ENCODE data around the gene ADM. TPM values are rescaled to one million over a fixed set of nuclear protein-coding genes. Genes with fewer than 3 reads are reported as not detected.
A peak's percentile ranks its signal among the peaks of the same experiment; 100 is the strongest.

The ADM gene
- total RNA-seq, 4 donors from 2014 or later = 57.3 to 152 (median 105) TPM

DNA sequence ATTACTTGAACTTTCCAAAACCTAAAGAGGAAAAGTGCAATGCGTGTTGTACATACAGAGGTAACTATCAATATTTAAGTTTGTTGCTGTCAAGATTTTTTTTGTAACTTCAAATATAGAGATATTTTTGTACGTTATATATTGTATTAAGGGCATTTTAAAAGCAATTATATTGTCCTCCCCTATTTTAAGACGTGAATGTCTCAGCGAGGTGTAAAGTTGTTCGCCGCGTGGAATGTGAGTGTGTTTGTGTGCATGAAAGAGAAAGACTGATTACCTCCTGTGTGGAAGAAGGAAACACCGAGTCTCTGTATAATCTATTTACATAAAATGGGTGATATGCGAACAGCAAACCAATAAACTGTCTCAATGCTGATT, 2.1 kb downstream of the ADM start:
- TF ChIP-seq POLR2A (IDR thresholded peaks at IDR 0.05; ENCODE audit: low read depth) = no peak
- no peak for TF ChIP-seq EP300 (IDR thresholded peaks at IDR 0.05)
- TF ChIP-seq CTCF (IDR thresholded peaks at IDR 0.05) = no peak
- TF ChIP-seq POLR2AphosphoS5 (IDR thresholded peaks at IDR 0.05) = no peak

DNA sequence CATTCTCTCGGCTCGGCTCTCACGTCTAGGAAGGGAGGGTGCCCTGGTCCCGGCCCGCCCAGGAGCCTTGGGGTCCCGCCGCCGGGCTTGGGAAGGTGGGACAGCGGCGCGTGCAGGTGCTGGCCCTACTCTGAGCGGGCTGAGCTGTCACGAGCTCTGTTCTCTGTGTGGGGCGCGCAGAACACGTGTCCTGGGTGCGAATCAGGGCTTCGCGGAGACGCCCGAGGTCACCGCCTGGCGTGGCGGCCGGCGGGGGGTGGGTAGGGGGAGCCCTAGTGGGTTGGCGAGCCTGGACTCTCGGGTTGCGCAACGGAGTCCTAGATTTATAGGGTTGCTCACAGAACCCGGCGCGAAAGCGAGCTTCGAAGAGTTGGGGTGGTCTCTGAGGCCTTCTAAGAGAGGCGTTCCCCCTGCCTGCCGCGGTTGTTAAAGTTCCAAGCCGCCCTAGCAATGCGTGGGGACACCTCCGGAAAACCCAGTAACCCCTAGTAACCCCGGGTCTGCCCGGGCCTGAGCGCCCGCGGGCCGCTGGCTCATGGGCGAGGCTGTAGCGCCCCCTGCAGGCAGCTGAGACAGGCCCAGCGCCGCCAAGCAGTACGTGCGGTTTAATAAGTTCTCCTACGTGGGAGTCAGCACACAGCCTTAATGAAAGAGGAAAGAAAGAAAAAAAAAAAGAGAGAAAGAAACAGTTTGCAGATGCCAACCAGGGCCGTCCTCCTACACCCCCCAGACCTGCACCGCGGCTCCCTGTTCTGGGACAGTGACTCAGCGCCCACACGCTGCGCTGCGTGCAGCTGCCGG, 2.7 kb downstream of the ADM start:
- H3K27me3 ChIP-seq = peaks cover 0 to 5% (median 0%) of the 10 kb centered on the region in 4 donors
- peaks cover 46 to 77% (median 63%) of the 10 kb centered on the region in 4 donors for H3K4me1 ChIP-seq
- intact Hi-C loops (cut with DNase I) = loop anchor here (2.0 to 10.0 kb wide), 4 partner anchors 99 to 550 kb away; no protein-coding TSS in a partner anchor
- H3K4me3 ChIP-seq = peak overlapping the region; percentile 64 to 85 (median 81)
- DNase-seq (ENCODE audit: extremely low spot score) = peak; percentile 94
- TF ChIP-seq POLR2AphosphoS5 (IDR thresholded peaks at IDR 0.05) = peak; percentile 28 to 73
- TF ChIP-seq CTCF (IDR thresholded peaks at IDR 0.05) = peak; percentile 96 to 99 (median 98)
- TF ChIP-seq POLR2A (IDR thresholded peaks at IDR 0.05; ENCODE audit: low read depth) = no peak
- H3K36me3 ChIP-seq = no peaks in the 10 kb centered on the region
- H3K9me3 ChIP-seq = no peaks in the 10 kb centered on the region
- peak overlapping the region; percentile 91 to 95 (median 93) for H3K27ac ChIP-seq (replicated peaks in 1 of 4)
- WGBS = 7% methylated on average over 40 of the region's 62 CpGs

More for the DNA sequence above, 2.1 kb downstream of the ADM start:
- Histone ChIP-seq H3K9me3 (no peaks in the 10 kb centered on the region), H3K36me3 (no peaks in the 10 kb centered on the region), H3K4me3 (peak overlapping the region; percentile 64 to 85 (median 81)), H3K4me1 (peaks cover 52 to 82% (median 68%) of the 10 kb centered on the region in 4 donors), H3K27ac (replicated peaks in 1 of 4) (peak overlapping the region; percentile 91 to 95 (median 93)), H3K27me3 (peaks cover 0 to 5% (median 0%) of the 10 kb centered on the region in 4 donors)
- WGBS = 41% methylated on average over 9 of the region's 9 CpGs
- intact Hi-C loops (cut with DNase I) = loop anchor here (2.0 to 10.0 kb wide), 4 partner anchors 98 to 550 kb away; no protein-coding TSS in a partner anchor
- DNase-seq (ENCODE audit: extremely low spot score) = no peak

DNA sequence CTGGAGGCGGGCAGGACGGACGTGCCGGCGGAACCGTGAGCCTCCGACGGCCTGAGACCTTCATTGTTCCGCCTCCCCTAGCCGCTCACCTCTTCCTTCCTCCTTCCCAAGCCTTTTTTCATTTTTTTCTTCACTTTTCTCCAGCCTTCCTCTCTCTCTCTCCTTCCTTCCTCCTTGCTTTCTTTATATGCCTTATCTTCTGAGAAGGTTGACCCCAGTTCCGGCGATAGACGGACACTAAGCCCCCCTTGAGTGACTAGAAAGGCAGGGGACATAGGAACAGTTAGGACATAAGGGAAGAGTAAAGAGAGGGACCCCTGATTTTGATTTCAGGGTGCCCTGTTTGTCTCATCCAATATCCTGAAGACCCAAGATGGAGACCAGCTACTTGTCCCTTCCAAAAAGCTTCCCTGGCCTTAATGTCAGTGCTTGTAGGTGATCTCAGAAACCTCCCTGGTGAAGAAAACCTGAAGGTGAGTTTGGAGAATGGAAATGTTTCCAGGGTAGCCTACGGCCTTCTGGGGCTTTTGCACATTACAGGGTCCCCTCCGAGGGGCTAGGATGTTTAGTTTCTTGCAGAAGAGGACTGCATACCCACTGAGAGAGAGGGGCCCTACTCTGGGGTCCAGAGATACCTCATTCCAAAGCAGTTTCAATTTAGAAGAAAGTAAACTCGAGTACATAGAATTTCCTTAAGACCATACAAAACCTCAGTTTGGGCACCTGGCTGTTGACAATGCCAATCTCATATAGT, 3.5 kb downstream of the ADM start:
- WGBS = 30% methylated on average over 16 of the region's 16 CpGs
- peak overlapping the region; percentile 91 to 95 (median 93) for H3K27ac ChIP-seq (replicated peaks in 1 of 4)
- H3K9me3 ChIP-seq = no peaks in the 10 kb centered on the region
- peak overlapping the region; percentile 64 to 85 (median 81) for H3K4me3 ChIP-seq
- TF ChIP-seq POLR2AphosphoS5 (IDR thresholded peaks at IDR 0.05) = peak in 1 of 2 donors; percentile 80
- no peak for TF ChIP-seq EP300 (IDR thresholded peaks at IDR 0.05)
- peaks cover 45 to 73% (median 61%) of the 10 kb centered on the region in 4 donors for H3K4me1 ChIP-seq
- DNase-seq (ENCODE audit: extremely low spot score) = no peak
- H3K27me3 ChIP-seq = peaks cover 0 to 5% (median 0%) of the 10 kb centered on the region in 4 donors
- H3K36me3 ChIP-seq = no peaks in the 10 kb centered on the region
- intact Hi-C loops (cut with DNase I) = loop anchor here (5.0 to 10.0 kb wide), 3 partner anchors 316 to 551 kb away; no protein-coding TSS in a partner anchor

DNA sequence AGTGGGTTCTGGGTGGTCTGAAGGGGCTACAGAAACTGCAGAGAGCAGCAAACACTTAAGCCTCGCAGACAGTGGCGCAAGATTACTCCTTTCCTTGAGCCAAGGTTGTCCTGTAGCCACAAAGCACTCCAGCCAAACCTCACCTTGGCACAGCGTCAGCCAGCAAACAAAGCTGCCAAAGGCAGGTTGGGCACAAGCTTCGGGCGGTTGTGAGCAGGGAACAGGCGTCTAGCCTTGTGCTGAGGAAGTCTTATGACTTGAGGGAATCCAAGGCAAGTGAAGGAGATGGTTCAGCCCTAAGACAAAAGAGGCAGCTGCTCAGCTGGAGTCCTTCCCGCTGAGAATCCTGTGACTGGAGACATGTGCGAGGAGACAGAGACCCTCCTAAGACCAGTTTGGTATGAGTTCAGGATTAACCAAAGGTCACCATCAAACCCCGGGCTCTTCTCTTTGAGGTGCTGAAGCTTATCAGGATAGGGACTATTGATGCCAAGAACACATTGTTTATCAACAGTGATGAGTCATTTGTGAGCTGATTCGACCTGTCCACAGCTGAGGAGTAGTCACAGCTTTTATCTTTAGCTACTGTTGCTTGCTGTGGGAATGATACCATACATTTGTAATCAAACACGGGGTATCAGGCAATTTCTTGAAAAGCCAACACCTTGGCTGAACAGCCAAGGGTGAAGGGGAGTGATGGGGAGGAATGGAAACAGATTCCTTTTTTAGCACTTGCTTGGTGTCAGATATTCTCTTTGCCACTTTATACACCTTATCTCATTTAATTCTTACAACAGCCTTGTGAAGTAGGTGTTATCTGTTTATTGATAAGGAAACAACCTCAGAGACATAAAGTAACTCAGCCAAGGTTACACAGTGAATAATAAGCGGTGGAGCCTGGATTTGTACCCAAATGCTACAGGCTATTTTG, 4.6 kb downstream of the ADM start:
- 70% methylated on average over 12 of the region's 12 CpGs for WGBS
- H3K4me3 ChIP-seq = peak overlapping the region in 1 of 4 donors; percentile 9
- H3K27me3 ChIP-seq = peaks cover 0 to 5% (median 0%) of the 10 kb centered on the region in 4 donors
- H3K9me3 ChIP-seq = no peaks in the 10 kb centered on the region
- peak overlapping the region; percentile 45 to 95 (median 92) for H3K27ac ChIP-seq (replicated peaks in 1 of 4)
- peaks cover 39 to 64% (median 51%) of the 10 kb centered on the region in 4 donors for H3K4me1 ChIP-seq
- DNase-seq (ENCODE audit: extremely low spot score) = peak; percentile 92
- intact Hi-C loops (cut with DNase I) = loop anchor here (5.0 to 10.0 kb wide), 3 partner anchors 317 to 552 kb away; no protein-coding TSS in a partner anchor
- H3K36me3 ChIP-seq = no peaks in the 10 kb centered on the region
- TF ChIP-seq POLR2AphosphoS5 (IDR thresholded peaks at IDR 0.05) (peak; percentile 66 to 77), CTCF (IDR thresholded peaks at IDR 0.05) (no peak)
